H1 (cell line): Measurements from ENCODE around the gene TNP2.

Source experiments
- ATF2 ChIP-seq: IDR thresholded peaks from 2 replicates; pipeline ENCODE4 v1.6.1; 2012; ENCODE audit warnings: low read length, inconsistent platforms
- CEBPB ChIP-seq: IDR thresholded peaks from 2 replicates; pipeline ENCODE4 v1.6.1; 2012; ENCODE audit warnings: low read depth, low read length
- CTCF ChIP-seq, 3 experiments: IDR thresholded peaks; 1 replicate in 2 of 3; 2 replicates in 1 of 3; pipeline versions ENCODE4 v1.5.1 to v1.6.1; 2011; ENCODE audit warnings: low read length in 3 of 3, mild to moderate bottlenecking in 3 of 3, inconsistent platforms in 2 of 3, low read depth in 1 of 3, moderate library complexity in 1 of 3; ENCODE audit not compliant: insufficient read depth in 1 of 3; ENCODE audit errors: control extremely low read depth in 1 of 3
- EGR1 ChIP-seq: IDR thresholded peaks from 2 replicates; pipeline ENCODE4 v1.6.1; 2011; ENCODE audit warnings: low read depth, low read length, borderline replicate concordance
- POLR2A ChIP-seq, 2 experiments: IDR thresholded peaks; 1 replicate in 1 of 2; 2 replicates in 1 of 2; pipeline ENCODE4 v1.6.1; 2011; ENCODE audit warnings: low read depth in 2 of 2, low read length in 2 of 2, mild to moderate bottlenecking in 2 of 2; ENCODE audit errors: control extremely low read depth in 1 of 2
- POLR2AphosphoS5 ChIP-seq: IDR thresholded peaks from 2 replicates; pipeline ENCODE4 v1.6.1; 2011; ENCODE audit warnings: low read depth, low read length
- RAD21 ChIP-seq, 2 experiments: IDR thresholded peaks in 1 of 2; conservative IDR thresholded peaks in 1 of 2; 2 replicates each; pipeline ENCODE4 v1.6.1; 2011; ENCODE audit warnings: low read depth in 2 of 2, low read length in 2 of 2, improper control_type of control experiment in 1 of 2, inconsistent platforms in 1 of 2, mild to moderate bottlenecking in 1 of 2, moderate library complexity in 1 of 2
- RFX5 ChIP-seq: IDR thresholded peaks from 2 replicates; pipeline ENCODE4 v1.6.1; 2011; ENCODE audit warnings: low read depth, low read length, improper control_type of control experiment, borderline replicate concordance
- RXRA ChIP-seq: IDR thresholded peaks from 2 replicates; pipeline ENCODE4 v1.6.1; 2011; ENCODE audit warnings: low read depth, mild to moderate bottlenecking, low read length, moderate library complexity; ENCODE audit not compliant: insufficient read depth
- SIX5 ChIP-seq: IDR thresholded peaks from 2 replicates; pipeline ENCODE4 v1.6.1; 2011; ENCODE audit warnings: mild to moderate bottlenecking, low read depth, low read length
- SUZ12 ChIP-seq: fragments of 200-600 bp; sonication (generic); IDR thresholded peaks from 2 replicates; pipeline ENCODE4 v1.6.1; 2012; ENCODE audit warnings: mild to moderate bottlenecking, inconsistent platforms, low read length, moderate library complexity, mixed read lengths
- TAF1 ChIP-seq: IDR thresholded peaks from 2 replicates; pipeline ENCODE4 v1.6.1; 2011; ENCODE audit warnings: mild to moderate bottlenecking, low read depth, low read length
- TCF12 ChIP-seq: IDR thresholded peaks from 2 replicates; pipeline ENCODE4 v1.6.1; 2011; ENCODE audit warnings: low read depth, mild to moderate bottlenecking, low read length
- TEAD4 ChIP-seq: IDR thresholded peaks from 2 replicates; pipeline ENCODE4 v1.6.1; 2012; ENCODE audit warnings: low read depth, low read length, inconsistent platforms, mixed read lengths

- no peak for TF ChIP-seq CTCF (IDR thresholded peaks at IDR 0.05; ENCODE audit: control extremely low read depth in 1 of 3, insufficient read depth in 1 of 3, low read depth in 1 of 3, low read length in 3 of 3)
- TF ChIP-seq POLR2A (IDR thresholded peaks at IDR 0.05; ENCODE audit: control extremely low read depth in 1 of 2, low read depth in 2 of 2, low read length in 2 of 2) = no peak
- TF ChIP-seq CEBPB = no peak
- TF ChIP-seq TCF12 = no peak
- no peak for TF ChIP-seq POLR2AphosphoS5
- no peak for TF ChIP-seq EGR1
- TF ChIP-seq TEAD4 = no peak
- TF ChIP-seq SUZ12 = no peak
- TF ChIP-seq RAD21 (IDR thresholded peaks at IDR 0.05 in 1 of 2, conservative IDR thresholded peaks at IDR 0.05 in 1 of 2; ENCODE audit: low read depth in 2 of 2, low read length in 2 of 2) = no peak; a peak in 1 of 4 replicates
- no peak for TF ChIP-seq RFX5
- TF ChIP-seq TAF1 = no peak
- TF ChIP-seq RXRA = no peak
- TF ChIP-seq SIX5 = no peak
- TF ChIP-seq ATF2 = no peak
These were observed 39.6 kb upstream of the TNP2 start for GRCh38 chr16:11308493-11309283.
